HG02970 (cell line): ENCODE data around the gene EPHB4.
A peak's percentile ranks its signal among the peaks of the same experiment; 100 is the strongest.

Experiments used
- ATAC-seq: cut with Tn5 transposase; IDR thresholded peaks from one replicate; pipeline ENCODE4 v1.9.1; 2021; ENCODE audit warnings: mild to moderate bottlenecking, moderate library complexity, moderate number of reproducible peaks; ENCODE audit not compliant: unreplicated experiment, low FRiP score

Gene EPHB4

DNA sequence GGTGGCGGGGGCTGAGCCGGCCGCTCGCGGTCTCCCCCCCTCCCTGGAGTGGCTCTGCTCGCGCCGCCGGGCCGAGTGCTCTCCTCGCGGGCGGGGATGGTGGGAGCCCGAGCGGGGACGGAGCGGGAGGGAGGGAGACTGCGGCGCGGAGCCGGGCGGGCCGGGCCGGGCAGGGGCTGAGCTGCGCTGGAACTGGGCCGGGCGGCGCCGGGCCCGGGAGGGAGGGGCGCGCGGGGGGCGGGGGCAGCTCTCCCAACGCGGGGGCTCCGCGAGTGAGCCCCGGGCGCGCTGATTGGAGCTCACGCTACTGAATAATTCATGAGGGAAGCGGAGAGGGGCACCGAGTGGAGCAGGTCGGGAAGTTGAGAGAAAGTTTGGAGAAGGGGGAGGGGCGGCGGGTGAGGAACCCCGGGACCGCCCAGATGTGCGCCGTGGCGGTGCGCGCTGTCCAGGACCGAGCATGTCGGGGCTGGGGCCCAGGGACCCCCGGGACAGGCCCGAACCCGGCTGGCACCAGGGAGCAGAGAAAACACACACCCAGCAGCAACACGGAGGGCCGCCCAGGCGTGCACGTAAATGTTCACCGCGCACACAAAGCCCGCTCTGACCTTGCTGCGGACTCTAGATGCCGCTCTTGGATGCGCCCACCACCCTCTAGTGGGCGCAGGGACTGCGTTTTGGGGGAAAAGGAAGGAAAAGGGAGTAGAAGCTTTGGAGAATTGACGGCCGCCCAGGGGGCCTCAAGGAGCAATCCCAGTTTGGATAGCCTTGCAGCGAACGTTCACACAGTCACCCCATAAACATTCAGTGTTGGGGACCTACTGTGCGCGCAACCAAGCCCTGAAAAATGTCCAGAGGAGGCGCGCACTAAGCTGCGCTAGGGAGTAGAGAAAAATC is at the start of gene EPHB4:
Gene EPHB4, minus strand, starts transcription at position 194 of the 897 bp plus-strand sequence. CDS start 493 bp downstream, outside the sequence.
- ATAC-seq: no peak

DNA sequence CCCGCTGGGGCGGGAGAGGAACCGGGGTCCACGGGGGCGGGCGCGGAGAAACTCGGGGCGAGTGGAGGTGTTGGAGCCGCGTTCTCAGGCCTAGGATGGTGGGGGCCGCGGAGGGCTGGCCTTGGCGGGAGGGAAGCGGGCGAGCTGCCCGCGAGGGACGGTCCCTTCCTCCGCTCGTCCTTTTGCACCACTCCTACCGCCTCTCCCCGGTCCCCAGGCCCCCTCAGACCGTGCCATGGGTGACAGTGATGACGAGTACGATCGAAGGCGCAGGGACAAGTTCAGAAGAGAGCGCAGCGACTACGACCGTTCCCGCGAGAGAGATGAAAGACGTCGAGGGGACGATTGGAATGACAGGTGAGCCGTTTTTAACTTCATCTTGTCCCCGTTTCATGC is 48.0 kb upstream of the EPHB4 start:
- ATAC-seq: peak; percentile 22

DNA sequence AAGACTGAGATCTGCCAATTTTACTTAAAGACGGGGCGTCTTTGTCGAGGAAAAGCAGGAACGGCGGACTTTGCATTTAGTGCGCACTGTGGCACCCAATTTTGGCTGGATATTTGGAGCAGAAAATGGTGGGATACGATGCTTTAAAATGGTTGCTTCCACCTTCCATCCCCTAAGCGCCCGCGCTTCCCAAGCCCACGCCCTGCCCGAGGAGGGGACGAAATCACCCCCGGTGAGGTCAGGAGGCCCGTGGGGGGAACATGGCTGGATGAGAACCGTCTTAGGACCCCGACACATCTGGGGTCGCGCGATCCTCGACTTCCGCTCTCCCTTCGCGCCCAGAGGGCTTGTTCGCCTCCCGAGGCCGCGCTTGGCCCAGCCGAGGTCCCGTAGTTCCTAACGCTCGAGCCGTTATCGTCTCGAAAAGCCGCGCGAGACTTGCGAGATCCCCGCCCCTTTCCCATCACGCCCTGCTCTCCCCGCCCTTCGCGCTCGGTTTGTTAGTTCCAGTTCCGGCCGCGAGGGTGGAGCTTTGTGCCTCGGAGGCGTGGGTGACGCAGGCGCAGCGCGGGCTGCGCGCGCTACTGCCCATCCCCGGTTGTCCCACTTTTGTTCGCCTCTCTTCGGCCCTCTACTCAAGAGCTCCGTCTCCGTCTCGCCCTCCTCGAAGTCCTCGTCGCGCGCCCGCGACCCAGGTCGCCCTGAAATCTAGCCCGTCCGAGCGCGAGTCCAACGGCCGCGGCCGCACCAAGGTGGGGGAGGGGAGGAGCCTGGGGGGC is 47.4 kb upstream of the EPHB4 start, which contains the start of gene SRRT:
Gene SRRT, plus strand, starts transcription at position 527 of the 779 bp plus-strand sequence. CDS start 488 bp downstream, outside the sequence.
- ATAC-seq: peak; percentile 79

DNA sequence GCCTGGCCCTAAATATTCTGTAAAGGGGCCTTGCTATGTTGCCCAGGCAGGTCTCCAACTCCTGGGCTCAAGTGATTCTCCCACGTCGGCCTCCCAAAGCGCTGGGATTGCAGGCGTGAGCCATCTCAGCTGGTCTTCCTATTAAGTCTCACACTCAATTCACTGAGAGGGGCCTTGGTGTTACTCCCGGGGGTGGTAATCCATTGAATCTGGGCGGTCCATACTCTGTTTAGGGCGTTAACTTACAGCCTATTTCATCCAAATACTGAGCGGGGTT is 46.9 kb upstream of the EPHB4 start:
- ATAC-seq: no peak

DNA sequence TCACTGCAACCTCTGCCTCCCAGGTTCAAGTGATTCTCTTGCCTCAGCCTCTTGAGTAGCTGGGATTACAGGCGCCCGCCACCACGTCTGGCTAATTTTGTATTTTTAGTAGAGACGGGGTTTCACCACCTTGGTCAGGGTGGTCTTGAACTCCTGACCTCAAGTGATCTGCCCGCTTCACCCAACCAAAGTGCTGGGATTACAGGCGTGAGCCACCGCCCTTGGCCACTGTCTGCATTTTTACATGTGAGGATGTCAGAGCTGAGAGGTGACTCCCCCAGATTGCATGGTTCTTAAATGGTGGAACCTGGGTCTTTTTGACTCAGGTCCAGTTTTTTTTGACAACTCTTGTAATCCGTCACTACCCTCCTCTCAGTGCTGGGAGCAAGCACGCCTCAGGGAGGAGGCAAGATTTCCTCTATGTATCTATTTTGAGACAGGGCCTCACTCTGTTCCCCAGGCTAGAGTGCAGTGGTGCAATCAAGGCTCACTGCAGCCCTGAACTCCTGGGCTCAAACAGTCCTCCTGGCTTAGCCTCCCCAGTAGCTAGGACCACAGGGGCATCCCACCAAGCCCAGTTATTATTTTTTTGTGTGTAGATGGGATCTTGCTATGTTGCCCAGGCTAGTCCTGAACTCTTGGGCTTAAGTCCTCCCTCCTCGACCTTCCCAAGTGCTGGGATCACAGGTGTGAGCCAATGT is 46.4 kb upstream of the EPHB4 start:
- no peak for ATAC-seq

DNA sequence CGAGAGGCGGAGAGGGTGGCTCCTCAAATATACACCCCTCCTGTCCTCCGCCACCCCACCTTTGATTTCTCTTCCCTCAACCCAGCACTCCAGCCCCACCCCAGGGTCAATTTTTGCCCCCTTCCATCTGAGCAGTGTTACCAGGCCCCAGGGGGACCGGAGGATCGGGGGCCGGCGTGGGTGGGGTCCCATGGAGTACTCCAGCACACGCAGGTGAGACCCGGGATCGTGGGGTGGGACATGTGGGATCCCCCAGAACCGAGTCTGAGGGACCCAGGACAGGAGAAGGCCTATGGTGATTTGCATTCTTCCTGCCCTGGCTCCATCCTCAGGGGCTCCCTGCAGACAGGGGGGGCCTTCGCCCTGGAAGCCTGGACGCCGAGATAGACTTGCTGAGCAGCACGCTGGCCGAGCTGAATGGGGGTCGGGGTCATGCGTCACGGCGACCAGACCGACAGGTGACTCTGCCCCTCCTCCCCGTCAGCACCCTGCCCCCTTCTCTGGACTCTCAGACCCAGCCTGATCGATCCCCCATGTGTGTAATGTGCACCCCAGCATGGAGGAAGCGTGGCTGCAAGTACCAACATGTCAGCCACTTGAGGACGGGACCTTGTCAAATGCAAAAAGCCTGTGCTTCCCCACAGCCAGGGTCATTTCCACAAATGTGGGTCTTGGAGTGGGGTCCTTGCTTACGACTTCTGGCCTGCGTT is 40.6 kb upstream of the EPHB4 start:
- ATAC-seq: no peak

DNA sequence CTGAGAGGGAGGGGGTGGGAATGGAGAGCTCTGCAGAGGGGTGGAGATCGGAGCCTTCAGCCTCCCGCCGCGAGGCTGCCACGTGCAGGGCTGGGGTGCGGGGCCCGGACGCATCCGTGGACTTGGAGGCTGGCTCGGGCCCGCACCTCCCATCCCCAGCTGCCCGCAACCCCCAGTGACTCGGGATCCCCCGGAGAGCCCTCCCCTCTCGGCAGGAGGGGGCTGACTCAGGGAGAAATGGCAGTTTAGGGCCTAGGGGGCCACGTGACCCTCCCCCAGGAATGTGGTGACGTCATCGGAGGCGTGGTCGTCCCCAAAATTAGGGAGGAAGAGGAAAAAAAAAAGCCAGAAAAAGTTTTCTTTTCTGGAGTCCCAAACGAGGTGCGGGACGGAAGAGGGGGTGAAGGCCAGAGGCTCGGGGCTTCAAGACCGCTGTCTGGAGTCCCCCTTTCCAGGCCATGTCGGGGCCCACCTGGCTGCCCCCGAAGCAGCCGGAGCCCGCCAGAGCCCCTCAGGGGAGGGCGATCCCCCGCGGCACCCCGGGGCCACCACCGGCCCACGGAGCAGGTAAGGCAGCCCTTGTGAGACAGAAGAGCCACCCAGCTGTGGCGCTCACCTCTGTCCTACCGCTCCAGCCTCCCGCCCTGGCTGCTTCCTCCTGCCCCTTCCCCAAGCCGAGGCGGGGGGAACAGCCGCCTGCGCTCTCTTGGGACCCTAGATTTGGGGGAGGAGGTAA is 39.9 kb upstream of the EPHB4 start, which contains the start of gene TRIP6:
Gene TRIP6, plus strand, starts transcription at position 348 of the 736 bp plus-strand sequence. Its CDS starts 111 bp downstream, at position 459.
- ATAC-seq: no peak

DNA sequence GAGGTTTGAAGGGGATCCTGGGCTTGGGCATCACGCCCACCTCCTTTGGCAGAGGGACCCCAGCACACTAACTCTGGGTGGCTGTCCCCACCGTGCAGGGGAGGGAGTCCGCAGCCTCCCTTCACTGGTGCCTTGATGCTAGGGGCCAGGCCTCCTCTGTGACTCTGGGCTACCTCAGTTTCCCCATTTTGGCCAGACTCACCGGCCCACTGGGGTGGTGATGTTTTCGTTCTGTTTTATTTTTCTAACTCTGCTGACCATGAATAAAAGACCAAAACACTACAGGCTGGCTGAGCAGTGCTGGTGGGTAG is 39.4 kb upstream of the EPHB4 start:
- ATAC-seq: no peak

DNA sequence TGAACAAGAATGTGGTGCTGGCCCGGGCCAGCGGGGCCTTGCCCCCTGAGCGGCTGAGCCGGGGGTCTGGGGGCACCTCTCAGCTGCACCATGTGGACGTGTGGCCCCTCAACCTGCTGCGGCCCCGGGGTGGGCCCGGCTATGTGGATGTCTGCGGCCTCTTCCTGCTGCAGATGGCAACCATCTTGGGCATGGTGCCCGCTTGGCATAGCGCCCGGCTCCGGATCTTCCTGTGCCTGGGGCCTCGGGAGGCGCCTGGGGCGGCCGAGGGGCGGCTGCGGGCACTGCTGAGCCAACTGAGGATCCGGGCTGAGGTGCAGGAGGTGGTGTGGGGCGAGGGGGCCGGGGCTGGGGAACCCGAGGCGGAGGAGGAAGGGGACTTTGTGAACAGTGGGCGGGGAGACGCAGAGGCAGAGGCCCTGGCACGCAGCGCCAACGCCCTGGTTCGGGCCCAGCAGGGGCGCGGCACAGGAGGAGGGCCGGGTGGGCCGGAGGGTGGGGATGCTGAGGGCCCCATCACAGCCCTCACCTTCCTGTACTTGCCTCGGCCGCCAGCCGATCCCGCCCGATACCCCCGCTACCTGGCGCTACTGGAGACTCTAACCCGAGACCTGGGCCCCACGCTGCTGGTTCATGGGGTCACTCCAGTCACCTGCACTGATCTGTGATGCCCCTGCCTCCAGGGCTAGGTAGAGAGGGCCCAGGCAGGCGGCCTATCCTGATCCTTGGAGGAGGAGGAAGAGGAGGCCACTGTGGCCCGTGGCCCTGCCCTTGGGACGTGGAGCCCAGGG is 38.8 kb upstream of the EPHB4 start:
- ATAC-seq: no peak

DNA sequence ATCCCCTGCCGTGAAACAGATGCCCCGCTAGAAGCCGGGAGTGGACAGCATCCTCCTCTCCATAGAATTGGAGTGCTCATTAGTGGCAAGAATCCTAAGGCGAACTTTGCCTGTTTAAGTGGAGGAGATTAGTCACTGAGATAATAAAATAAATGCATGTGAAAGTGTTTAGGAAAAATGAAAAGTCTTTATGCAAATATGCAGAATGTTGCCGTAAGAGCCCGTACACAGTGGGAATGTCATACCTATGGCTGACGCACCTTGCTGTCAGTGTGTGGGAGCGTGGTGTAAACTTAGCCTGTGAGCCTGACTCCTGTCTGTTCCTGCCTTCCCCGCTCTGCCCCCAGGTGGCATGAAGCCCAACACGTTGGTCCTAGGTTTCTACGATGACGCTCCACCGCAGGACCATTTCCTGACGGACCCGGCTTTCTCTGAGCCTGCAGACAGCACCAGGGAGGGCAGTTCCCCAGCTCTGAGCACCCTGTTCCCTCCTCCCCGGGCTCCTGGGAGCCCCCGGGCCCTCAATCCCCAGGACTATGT is 38.1 kb upstream of the EPHB4 start:
- ATAC-seq: no peak

DNA sequence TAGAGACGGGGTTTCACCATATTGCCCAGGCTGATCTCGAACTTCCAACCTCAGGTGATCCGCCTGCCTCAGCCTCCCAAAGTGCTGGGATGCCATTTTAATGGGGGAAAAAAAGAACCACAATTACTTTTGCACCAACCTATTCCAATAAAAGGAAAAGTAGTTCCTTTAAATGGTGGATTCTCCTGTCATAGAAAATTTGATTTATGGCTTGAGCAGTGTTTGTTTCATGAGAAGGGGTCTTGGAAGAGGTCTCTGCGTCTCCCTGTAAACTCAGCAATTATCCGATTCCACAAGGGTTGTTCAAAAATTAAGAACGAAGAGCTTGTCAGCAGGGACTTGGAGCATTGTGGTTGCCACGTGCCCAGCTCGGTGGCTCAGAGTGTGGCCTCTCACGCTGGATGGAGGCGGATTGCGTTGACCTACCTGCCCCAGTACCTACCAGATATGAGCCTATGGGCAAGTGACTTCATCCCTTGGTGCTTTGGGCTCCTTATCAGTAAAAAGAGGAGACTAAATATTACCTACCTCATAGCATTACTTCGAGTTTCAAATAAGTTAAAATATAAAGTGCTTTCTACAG is 37.0 kb upstream of the EPHB4 start:
- no peak for ATAC-seq

DNA sequence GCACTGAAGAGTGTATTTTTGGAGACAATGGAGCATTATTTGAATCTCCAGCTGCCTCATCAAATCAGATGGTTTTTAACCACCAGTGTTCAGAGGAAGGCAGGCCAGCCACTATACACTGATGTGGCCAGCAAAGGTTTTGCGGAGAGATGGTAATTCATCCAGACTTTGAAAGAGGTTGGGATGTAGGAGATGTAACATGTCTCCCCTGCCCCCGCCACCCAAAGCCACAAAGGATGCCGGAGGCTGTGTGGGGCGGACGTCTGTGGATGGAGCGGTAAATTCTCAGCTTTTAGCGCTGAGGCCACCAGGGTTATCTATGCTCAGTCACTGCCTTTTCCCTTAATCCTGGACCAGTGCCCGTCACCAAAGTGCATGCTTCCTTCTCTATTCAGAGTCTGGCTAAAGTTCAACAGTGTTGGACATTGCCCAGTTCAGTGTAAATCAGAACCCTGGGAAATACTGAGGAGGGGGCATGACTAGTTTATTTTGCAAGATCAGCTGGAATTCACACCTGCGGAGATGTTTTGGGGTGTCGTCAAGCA is 36.2 kb upstream of the EPHB4 start:
- no peak for ATAC-seq

DNA sequence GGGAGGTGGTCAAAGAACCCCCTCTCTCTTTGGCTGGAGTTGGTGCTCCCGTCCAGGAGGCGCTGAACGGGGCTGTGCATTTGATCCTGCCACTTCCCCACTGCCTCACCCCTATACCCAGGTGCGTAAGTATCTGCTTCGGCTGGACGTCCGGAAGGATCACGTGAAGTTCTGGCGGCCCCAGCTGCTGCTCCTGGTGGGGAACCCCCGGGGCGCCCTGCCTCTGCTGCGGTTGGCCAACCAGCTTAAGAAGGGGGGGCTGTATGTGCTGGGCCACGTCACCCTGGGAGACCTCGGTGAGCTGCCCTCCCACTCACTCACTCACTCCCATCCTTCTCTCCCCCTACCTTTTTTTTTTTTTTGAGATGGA is 34.3 kb upstream of the EPHB4 start:
- ATAC-seq: no peak

DNA sequence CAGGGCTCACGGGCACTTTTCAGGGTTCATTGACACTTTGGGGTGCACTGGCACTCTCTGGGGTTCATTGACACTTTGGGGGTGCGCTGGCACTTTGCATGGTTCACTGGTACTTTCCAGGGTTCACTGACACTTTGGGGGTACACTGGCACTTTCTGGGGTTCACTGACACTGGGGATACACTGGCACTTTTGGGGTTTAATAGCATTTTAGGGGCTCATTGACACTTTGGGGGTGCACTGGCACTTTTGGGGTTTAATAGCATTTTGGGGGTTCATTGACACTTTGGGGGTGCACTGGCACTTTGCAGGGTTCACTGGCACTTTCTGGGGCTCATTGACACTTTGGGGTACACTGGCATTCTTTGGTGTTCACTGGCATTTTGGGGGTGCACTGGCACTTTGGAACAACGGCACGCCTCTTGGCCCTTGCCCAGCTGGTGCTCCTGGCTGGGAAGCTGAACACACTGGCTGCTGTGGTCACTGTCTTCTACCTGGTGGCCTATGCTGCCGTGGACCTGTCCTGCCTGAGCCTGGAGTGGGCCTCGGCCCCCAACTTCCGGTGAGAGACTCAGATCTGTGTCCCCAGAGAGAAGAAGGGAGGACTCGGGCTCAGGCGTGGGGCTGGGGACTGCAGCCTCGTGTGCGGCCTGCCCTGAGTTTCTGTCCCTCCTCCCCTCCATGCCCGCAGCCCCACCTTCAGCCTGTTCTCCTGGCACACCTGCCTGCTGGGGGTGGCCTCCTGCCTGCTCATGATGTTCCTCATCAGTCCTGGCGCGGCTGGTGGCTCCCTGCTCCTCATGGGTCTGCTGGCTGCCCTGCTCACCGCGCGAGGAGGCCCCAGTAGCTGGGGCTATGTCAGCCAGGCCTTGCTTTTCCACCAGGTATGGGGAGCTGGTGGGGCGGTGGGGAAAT is 33.6 kb upstream of the EPHB4 start:
- no peak for ATAC-seq

DNA sequence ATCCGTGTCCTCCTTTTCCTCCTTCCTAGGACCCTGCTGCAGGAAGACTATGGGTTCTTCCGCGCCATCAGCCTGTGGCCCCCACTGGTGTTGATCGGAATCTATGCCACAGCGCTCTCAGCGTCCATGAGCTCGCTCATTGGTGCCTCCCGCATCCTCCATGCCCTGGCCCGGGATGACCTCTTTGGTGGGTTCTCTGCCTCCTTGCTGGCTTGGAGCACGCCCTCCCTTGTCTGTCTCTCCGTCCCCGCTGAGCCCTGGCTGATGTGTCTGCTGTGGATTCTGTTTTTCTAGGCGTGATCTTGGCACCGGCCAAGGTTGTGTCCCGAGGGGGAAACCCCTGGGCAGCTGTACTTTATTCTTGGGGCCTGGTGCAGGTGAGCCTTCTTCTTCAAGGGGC is 32.5 kb upstream of the EPHB4 start:
- no peak for ATAC-seq

DNA sequence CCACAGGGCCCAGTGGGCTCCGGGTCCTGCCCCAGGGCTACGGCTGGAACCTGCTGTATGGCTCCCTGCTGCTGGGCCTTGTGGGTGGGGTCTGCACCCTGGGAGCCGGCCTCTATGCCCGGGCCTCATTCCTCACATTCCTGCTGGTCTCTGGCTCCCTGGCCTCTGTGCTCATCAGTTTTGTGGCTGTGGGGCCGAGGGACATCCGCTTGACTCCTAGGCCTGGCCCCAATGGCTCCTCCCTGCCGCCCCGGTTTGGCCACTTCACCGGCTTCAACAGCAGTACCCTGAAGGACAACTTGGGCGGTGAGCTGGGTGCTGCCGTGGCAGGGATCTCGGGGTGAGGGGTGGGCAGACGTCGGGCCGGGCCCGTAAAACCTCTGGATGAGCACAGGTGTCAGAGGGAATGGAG is 29.6 kb upstream of the EPHB4 start:
- no peak for ATAC-seq

DNA sequence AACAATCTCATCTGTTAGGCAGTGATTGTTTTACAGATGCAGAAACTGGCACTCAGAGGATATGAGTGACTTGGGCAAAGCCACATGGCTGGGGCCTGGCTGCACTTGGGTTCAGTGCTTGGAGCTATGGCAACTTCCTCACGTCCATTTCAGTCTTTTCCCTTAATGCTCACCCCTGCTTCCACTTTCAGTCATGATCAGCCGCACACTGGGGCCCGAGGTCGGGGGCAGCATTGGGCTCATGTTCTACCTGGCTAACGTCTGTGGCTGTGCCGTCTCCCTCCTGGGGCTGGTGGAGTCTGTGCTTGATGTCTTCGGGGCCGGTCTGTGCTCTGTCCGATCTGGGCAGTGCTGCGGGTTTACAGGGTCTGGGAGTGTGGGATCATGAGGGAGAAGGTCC is 28.2 kb upstream of the EPHB4 start:
- ATAC-seq: no peak
